CD4-positive, alpha-beta T cell treated with Interleukin-4 for 4 hours (primary cell): Measurements from ENCODE around the gene SORBS1.
"Not testable (repeated sequence)": the region's sequence is repeated elsewhere in the genome, so short reads cannot be mapped to it uniquely, and the experiment has no call there.

ENCODE experiments used
- DNase-seq: peaks from one replicate; pipeline ENCODE4 v3.0.0-alpha.2; 2020

The SORBS1 gene

GRCh38 chr10:95377950-95378349, 183.2 kb downstream of the SORBS1 start:
- no peak for DNase-seq

- no peak for DNase-seq
Measured at GRCh38 chr10:95375418-95375817, 185.8 kb downstream of the SORBS1 start.

DNA sequence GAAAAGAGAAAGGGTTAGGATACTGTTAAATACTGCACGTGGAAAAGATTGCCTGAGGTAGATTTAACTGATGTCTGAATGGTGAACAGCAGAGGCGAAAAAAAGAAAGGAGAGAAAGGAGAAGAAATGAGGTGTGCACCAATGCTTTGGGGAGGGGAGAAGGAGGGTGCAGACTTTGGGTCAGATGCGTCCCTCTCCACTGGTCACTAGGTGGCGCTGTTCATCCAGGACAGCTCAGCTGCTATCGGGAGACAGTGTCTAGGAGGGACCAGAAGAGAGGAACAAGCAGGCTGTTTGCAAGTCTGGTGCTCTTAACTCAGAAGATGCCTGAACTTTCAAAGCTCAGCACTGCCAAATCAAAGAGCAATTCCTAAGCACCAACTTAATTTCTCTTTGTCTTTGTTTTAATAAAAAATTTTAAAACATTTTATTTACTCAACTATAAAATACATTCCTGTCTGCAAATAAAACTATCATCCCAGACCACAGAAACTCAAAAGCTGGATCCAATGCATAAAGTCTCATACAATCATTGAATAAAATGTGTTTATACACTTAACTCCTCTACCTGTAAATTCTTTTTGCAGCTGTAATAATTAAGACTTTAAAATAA, 186.5 kb downstream of the SORBS1 start:
- peak; percentile 29 for DNase-seq

- DNase-seq: no peak
Measured at GRCh38 chr10:95373660-95374059, 187.5 kb downstream of the SORBS1 start.

GRCh38 chr10:95364342-95364741, 196.8 kb downstream of the SORBS1 start:
- DNase-seq: no peak

DNA sequence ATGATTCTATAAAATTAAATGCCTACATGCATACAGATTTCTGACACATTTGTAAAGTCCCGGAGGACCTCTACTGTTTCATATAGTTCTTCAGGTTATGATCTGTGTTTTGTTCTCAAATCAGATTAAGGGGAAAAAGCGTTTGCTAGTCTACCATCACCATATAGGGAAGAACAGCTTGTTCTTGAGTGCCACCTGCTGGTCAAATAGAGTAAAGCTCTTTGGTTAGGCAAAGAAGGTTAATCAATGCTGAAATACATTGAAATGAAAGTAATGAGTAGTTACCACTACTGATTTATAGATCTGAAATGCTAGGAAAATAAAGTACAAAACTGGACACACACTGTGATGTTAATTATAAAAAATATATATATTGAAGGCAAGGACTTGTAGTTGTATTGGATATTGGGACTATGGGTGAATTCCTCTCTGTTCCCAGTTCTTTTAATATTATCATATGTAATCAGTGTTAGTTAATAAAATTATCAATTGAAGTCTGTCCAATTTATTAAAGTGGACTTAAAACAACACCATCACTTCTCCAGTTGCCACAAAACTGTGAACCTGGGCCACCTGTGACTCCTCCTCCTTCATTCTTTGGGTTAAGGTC, 197.8 kb downstream of the SORBS1 start:
- peak; percentile 62 for DNase-seq

GRCh38 chr10:95360122-95360714, 201.0 kb downstream of the SORBS1 start:
- no peak for DNase-seq

DNA sequence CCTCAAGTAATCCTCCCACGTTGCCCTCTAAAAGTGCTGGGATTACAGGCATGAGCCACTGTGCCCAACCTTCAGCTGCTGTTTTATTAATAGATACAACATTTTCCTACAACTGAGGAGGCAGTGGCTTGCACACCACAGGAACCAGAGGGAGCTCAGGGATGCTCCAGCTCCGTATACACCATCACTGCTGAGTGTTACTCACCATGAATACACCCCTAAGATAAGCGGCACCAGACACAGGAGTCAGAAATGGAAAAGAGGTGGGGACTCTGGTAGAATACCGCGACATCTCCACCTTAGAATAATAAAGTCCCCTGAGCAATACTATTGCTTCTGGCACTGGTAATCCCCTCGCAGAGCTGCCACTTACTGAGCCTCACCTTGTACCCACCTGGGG, 201.7 kb downstream of the SORBS1 start:
- DNase-seq: no peak

DNA sequence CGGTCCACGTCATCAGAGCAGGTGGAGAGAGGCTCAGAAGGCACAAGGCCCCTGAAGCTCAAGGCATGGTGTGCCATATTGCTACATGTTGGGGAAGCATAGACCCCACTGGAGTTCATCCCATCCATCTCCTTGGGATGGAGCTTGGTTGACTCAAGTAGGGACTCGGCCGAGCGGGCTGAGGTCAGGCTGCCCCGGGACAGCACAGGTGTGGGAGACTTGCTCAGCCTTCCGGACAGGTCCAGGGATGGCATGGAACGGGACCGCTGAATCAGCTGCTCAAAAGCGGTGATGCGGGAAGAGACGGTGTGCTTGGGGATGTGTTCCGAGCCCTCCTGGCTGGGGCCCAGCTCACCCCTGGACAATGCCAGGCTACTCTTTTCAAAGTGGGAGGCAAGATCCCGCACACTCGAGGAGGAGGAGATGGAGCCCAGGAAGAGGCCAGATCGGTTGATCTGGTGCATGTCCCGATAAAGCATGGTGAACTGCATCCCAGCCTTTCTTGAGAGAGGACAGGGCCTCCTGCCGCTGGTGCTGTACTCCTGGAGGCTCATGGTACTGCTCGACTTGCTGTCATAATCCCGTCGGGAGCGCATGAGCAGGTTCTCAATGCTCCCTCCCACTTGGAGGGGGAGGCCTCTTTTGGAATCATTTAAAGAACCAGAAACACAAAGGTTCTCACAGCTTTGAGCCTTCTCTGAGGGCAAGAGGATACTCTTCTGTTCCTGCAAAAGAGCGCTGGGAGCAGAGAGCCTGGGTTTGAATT, 204.8 kb downstream of the SORBS1 start:
- no peak for DNase-seq

GRCh38 chr10:95355301-95355700, 205.9 kb downstream of the SORBS1 start:
- no peak for DNase-seq

- DNase-seq: no peak
Measured at GRCh38 chr10:95354110-95354509, 207.1 kb downstream of the SORBS1 start.

GRCh38 chr10:95353123-95353522, 208.0 kb downstream of the SORBS1 start:
- DNase-seq: no peak

DNA sequence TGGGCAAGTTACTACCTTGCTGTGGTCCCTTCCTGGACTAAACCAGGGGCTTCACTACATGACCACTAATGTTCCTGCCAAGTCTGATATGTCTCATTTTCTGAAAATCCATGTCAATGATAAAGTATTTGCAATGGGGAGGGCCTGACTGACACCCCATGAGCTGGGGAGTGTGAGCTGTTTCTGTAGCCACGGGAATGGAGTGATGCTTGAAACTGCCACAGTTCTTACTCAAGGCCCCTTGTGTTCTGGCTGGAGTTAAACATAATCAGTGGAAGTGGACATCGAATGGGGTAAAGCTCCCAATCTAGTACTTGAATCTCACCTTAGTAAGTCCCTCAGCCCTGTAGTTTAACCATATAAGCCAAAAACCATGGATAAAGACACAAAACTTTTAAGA, 208.5 kb downstream of the SORBS1 start:
- no peak for DNase-seq

DNA sequence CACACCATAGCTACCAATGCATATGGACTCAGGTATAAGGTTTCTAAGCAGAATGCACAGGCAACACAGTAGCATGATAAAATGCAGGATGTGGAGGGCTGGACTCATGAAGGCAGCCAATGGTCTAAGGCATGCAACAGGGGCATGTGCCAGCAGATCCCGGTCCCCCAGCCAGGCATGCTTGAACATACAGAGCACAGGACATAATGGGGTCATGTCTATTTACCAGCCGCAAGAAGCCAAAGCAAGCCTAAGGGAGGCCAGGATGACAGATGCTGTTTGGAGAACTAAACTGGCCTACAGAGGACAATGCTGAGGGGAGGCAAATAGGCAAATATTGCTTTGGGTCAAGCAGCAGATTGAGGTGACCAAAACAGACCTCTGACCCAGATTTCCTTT, 210.3 kb downstream of the SORBS1 start:
- DNase-seq: no peak

GRCh38 chr10:95350219-95350829, 210.8 kb downstream of the SORBS1 start:
- no peak for DNase-seq

DNA sequence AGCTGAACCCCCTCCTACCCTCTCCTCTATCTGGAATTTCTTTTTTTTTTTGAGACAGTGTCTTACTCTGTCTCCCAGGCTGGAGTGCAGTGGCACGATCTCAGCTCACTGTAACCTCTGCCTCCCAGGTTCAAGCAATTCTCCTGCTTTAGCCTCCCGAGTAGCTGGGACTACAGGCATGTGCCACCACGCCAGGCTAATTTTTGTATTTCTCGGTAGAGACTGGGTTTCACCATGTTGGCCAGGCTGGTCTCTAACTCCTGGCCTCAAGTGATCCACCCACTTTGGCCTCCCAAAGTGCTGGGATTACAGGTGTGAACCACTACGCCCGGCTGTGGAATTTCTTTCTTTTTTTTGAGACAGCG, 213.8 kb downstream of the SORBS1 start:
- not testable (repeated sequence) for DNase-seq

- no peak for DNase-seq
Measured at GRCh38 chr10:95346715-95347401, 214.3 kb downstream of the SORBS1 start.

GRCh38 chr10:95343573-95343972, 217.6 kb downstream of the SORBS1 start:
- no peak for DNase-seq

GRCh38 chr10:95341716-95342130, 219.4 kb downstream of the SORBS1 start:
- no peak for DNase-seq

DNA sequence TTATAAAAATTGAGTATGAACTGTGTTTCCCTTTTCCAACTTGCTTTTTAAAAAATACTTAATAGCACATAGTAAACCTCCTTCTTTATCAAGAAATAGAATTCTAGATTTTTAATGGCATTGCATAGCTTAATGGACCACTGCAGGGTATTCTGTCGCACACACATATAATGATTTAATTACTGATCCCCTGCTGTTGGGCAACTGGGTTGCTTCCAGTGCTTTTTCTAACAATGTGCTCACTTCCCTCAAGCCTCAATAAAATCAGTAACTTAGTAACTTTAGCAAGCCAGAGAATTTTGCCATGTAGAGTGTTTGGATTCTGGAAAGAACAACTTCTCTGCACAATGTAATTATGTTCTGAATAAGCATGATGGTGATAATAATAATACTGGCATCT, 221.3 kb downstream of the SORBS1 start:
- no peak for DNase-seq

DNA sequence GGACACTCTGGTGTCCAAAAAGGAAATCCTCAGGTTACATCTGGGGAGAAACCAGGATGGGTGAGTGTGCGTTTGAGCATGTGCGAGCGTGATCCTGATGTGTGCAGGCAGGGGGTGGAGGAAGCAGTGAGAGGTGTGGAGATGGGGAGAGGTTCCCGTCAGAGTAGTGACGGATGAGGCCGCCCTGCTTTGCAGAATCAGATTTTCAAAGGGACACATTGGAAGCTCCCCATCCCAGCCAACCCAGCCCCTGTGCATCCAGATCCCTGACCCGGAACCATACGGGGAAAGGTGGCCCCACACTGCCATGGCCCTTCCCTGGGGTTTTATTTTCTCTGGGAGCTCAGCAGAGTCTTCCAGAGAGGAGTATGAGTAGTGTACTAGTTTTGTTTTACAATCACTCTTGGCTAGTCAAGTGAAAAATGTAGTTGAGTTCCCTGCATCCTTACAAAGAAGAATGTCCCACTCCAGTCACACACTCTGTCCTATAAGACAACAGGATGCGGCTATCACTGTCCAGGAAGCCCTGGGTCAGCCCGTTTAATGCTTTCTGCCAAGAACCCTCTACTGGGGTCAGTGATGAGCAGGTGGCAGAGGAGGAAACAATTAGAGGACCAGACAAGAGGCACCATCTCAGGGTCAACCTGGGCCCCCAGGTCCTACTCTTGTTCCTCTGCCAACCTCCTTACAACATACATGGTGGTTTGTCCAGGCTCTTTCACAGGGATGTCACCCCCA, 223.6 kb downstream of the SORBS1 start:
- DNase-seq: no peak

DNA sequence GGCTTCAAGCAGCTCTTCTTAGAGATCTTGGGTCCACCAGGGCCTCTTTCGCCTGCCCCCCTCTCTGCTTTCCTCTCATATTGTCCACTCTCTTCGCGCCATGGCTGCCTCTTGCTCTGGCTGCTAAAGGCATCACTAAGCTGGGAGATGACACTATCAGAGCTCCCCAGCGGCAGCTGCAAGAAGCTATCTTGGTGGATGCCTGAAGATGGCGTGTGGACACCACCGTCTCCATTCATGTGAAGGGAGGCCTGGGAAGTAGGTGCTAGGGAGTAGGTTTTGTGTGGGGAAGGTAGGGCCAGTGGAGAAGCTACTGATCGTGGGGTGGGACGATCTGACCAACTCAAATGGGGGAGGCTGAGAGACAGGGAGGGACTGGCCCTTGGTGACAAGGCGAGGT, 224.5 kb downstream of the SORBS1 start:
- no peak for DNase-seq
